Measurements from ENCODE around the gene SBF1.

SBF1 gene

GRCh38 chr22:50396751-50397370 lies 78.0 kb downstream of the SBF1 start:
- peak in 1 of 2 experiments; percentile 2 for DNase-seq

Data from SHP77 (cell line).